ENCODE data around the gene GRHL3.

GRCh38 chr1:24386241-24386640 is 67.1 kb downstream of the GRHL3 start:
- TF ChIP-seq, protein P1, sequence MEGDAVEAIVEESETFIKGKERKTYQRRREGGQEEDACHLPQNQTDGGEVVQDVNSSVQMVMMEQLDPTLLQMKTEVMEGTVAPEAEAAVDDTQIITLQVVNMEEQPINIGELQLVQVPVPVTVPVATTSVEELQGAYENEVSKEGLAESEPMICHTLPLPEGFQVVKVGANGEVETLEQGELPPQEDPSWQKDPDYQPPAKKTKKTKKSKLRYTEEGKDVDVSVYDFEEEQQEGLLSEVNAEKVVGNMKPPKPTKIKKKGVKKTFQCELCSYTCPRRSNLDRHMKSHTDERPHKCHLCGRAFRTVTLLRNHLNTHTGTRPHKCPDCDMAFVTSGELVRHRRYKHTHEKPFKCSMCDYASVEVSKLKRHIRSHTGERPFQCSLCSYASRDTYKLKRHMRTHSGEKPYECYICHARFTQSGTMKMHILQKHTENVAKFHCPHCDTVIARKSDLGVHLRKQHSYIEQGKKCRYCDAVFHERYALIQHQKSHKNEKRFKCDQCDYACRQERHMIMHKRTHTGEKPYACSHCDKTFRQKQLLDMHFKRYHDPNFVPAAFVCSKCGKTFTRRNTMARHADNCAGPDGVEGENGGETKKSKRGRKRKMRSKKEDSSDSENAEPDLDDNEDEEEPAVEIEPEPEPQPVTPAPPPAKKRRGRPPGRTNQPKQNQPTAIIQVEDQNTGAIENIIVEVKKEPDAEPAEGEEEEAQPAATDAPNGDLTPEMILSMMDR (IDR thresholded peaks at IDR 0.05; ENCODE audit: low read length), result no peak
- TF ChIP-seq EZH2 (IDR thresholded peaks at IDR 0.05; ENCODE audit: borderline replicate concordance, low read length), result no peak

Measured in OCI-LY1 (cell line).